Body of pancreas (tissue), 4 donors: Measurements from ENCODE around the gene ARHGAP24.

Source experiments
- CTCF ChIP-seq, 7 experiments: fragments of 450-650 bp in 4 of 7; fragments of 200-600 bp in 3 of 7; sonication (generic) in 3 of 7; IDR thresholded peaks; one replicate each; pipeline ENCODE4 v1.5.1; 2016 to 2019; ENCODE audit warnings: antibody characterized with exemption in 7 of 7
- POLR2A ChIP-seq, 3 donors: fragments of 450-650 bp; IDR thresholded peaks; one replicate each; pipeline ENCODE4 v1.6.1; 2016; ENCODE audit warnings: antibody characterized with exemption in 3 of 3, mild to moderate bottlenecking in 2 of 3

DNA sequence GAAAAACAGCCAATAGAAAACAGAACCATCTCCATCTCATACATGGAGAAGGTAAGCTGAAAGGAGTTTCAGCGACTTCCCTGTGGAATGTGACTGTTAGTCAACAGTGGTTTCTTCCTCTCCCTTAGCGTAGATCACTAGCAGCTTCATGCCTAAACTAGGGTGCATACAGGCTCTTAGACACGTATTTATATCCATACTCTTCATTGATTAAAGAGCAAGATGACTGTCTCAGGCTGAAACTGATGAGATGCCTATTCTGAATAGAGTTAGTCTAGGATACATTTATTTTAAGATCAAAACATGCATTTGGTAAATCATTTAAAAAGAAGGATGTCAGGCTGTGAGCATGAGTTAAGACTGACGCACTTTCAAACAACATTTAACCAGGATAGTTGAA is 423.3 kb downstream of the ARHGAP24 start:
- TF ChIP-seq POLR2A (IDR thresholded peaks at IDR 0.05) (no peak), CTCF (IDR thresholded peaks at IDR 0.05) (no peak)
